Measurements from ENCODE around the gene LYRM7.
"Not testable (repeated sequence)": the region's sequence is repeated elsewhere in the genome, so short reads cannot be mapped to it uniquely, and the experiment has no call there.

Gene LYRM7

GRCh38 chr5:131171276-131171810 is 599 bp downstream of the LYRM7 start:
- no peak for TF ChIP-seq CTCF (IDR thresholded peaks at IDR 0.05; ENCODE audit: control extremely low read depth, extremely low read depth, low read depth, missing control alignments)
- POLR2A ChIA-PET, result no interaction called here
- DNase-seq (ENCODE audit: extremely low spot score), result no peak
- CTCF ChIA-PET, result interaction anchor here (1.2 to 1.4 kb wide), 2 partner anchors 10 to 17 kb away, joined by 3 read pairs; no protein-coding TSS in a partner anchor

- TF ChIP-seq CTCF (IDR thresholded peaks at IDR 0.05; ENCODE audit: control extremely low read depth, extremely low read depth, low read depth, missing control alignments), result no peak
- ChIA-PET POLR2A (no interaction called here), CTCF (interaction anchor here (1.4 kb wide), 1 partner anchor 17 kb away, joined by 3 read pairs; no protein-coding TSS in a partner anchor)
- no peak for DNase-seq (ENCODE audit: extremely low spot score)
Observed at GRCh38 chr5:131180407-131180806, 9.7 kb downstream of the LYRM7 start.

GRCh38 chr5:131182839-131183238 is 12.1 kb downstream of the LYRM7 start:
- ChIA-PET POLR2A (no interaction called here), CTCF (no interaction called here)
- no peak for TF ChIP-seq CTCF (IDR thresholded peaks at IDR 0.05; ENCODE audit: control extremely low read depth, extremely low read depth, low read depth, missing control alignments)

GRCh38 chr5:131185523-131186104 is 14.9 kb downstream of the LYRM7 start:
- CTCF ChIA-PET, result interaction anchor here (1.5 to 1.6 kb wide), 2 partner anchors 9 to 11 kb away, joined by 3 read pairs; no protein-coding TSS in a partner anchor
- TF ChIP-seq CTCF (IDR thresholded peaks at IDR 0.05; ENCODE audit: control extremely low read depth, extremely low read depth, low read depth, missing control alignments), result no peak
- POLR2A ChIA-PET, result no interaction called here
- DNase-seq (ENCODE audit: extremely low spot score), result no peak

More at GRCh38 chr5:131182839-131183238, 12.1 kb downstream of the LYRM7 start:
- no peak for DNase-seq (ENCODE audit: extremely low spot score)

- no peak for TF ChIP-seq CTCF (IDR thresholded peaks at IDR 0.05; ENCODE audit: control extremely low read depth, extremely low read depth, low read depth, missing control alignments)
- CTCF ChIA-PET, result interaction anchor here (1.5 kb wide), 1 partner anchor 8 kb away, joined by 3 read pairs; no protein-coding TSS in a partner anchor
- DNase-seq (ENCODE audit: extremely low spot score), result no peak
- POLR2A ChIA-PET, result no interaction called here
Observed at GRCh38 chr5:131186561-131187256, 16.0 kb downstream of the LYRM7 start.

GRCh38 chr5:131193106-131193505 is 22.4 kb downstream of the LYRM7 start:
- ChIA-PET POLR2A (no interaction called here), CTCF (interaction anchor here (0.9 to 1.3 kb wide), 2 partner anchors 12 to 19 kb away, joined by 3 read pairs; no protein-coding TSS in a partner anchor)
- DNase-seq (ENCODE audit: extremely low spot score), result no peak
- no peak for TF ChIP-seq CTCF (IDR thresholded peaks at IDR 0.05; ENCODE audit: control extremely low read depth, extremely low read depth, low read depth, missing control alignments)

GRCh38 chr5:131193897-131194296 is 23.2 kb downstream of the LYRM7 start:
- DNase-seq (ENCODE audit: extremely low spot score); POLR2A ChIA-PET: not testable (repeated sequence)
- CTCF ChIA-PET, result interaction anchor here (1.0 to 1.3 kb wide), 2 partner anchors 8 to 18 kb away, joined by 3 read pairs; no protein-coding TSS in a partner anchor

All from GM10248 (cell line).